Spleen (tissue), 7 donors: ENCODE measurements around the gene HTR2A.

Experiments used
- POLR2A ChIP-seq, 3 donors: fragments of 450-650 bp; IDR thresholded peaks; one replicate each; pipeline ENCODE4 v1.5.1; 2017; ENCODE audit warnings: antibody characterized with exemption in 3 of 3, mild to moderate bottlenecking in 1 of 3
- POLR2AphosphoS5 ChIP-seq, 3 donors: sonication (generic); formaldehyde crosslinking; IDR thresholded peaks; one replicate each; pipeline ENCODE4 v1.5.1; 2017; ENCODE audit warnings: antibody characterized with exemption in 3 of 3
- TF ChIP-seq, protein P1 (sequence below), 11 experiments: fragments of 200-600 bp in 7 of 11; fragments of 450-650 bp in 4 of 11; sonication (generic) in 4 of 11; IDR thresholded peaks in 8 of 11; conservative IDR thresholded peaks in 3 of 11; 1 replicate in 7 of 11; 2 replicates in 4 of 11; pipeline versions ENCODE4 v1.4.0 to v1.8.0; 2016 to 2021; ENCODE audit warnings: antibody characterized with exemption in 11 of 11, inconsistent platforms in 4 of 11, mild to moderate bottlenecking in 1 of 11
- donor health status: DM: no; HTN: no; CAD: no; lungs with moderate emphysema.
- donor health status: DM: no; HTN: no; CAD: no.
- donor health status: DM: no; HTN: no; CAD: no.

- TF ChIP-seq, protein P1, sequence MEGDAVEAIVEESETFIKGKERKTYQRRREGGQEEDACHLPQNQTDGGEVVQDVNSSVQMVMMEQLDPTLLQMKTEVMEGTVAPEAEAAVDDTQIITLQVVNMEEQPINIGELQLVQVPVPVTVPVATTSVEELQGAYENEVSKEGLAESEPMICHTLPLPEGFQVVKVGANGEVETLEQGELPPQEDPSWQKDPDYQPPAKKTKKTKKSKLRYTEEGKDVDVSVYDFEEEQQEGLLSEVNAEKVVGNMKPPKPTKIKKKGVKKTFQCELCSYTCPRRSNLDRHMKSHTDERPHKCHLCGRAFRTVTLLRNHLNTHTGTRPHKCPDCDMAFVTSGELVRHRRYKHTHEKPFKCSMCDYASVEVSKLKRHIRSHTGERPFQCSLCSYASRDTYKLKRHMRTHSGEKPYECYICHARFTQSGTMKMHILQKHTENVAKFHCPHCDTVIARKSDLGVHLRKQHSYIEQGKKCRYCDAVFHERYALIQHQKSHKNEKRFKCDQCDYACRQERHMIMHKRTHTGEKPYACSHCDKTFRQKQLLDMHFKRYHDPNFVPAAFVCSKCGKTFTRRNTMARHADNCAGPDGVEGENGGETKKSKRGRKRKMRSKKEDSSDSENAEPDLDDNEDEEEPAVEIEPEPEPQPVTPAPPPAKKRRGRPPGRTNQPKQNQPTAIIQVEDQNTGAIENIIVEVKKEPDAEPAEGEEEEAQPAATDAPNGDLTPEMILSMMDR (IDR thresholded peaks at IDR 0.05 in 8 of 11, conservative IDR thresholded peaks at IDR 0.05 in 3 of 11), result no peak
- TF ChIP-seq POLR2A (IDR thresholded peaks at IDR 0.05) (no peak), POLR2AphosphoS5 (IDR thresholded peaks at IDR 0.05) (no peak)
Observed at GRCh38 chr13:46846726-46847125, 50.1 kb downstream of the HTR2A start.
